Duodenal mucosa (tissue), 2 donors: ENCODE measurements around the gene INPP5D.

Experiments used
- H3K27ac ChIP-seq: one replicate; pipeline ENCODE4 v1.7.0; 2013; ENCODE audit warnings: low read depth, low read length
- H3K27me3 ChIP-seq, 2 donors: one replicate each; pipeline ENCODE4 v1.7.0; 2013; ENCODE audit warnings: low read length in 2 of 2, control low read depth in 1 of 2; ENCODE audit not compliant: insufficient read depth in 2 of 2, control insufficient read depth in 1 of 2
- H3K36me3 ChIP-seq, 2 donors: one replicate each; pipeline ENCODE4 v1.7.0; 2013; ENCODE audit warnings: low read length in 2 of 2, control low read depth in 1 of 2; ENCODE audit not compliant: insufficient read depth in 2 of 2, control insufficient read depth in 1 of 2
- H3K4me1 ChIP-seq, 2 donors: one replicate each; pipeline ENCODE4 v1.7.0; 2013; ENCODE audit warnings: low read length in 2 of 2, control low read depth in 1 of 2; ENCODE audit not compliant: insufficient read depth in 2 of 2, control insufficient read depth in 1 of 2
- H3K4me3 ChIP-seq, 2 donors: one replicate each; pipeline ENCODE4 v1.7.0; 2013; ENCODE audit warnings: low read length in 2 of 2, low read depth in 1 of 2
- H3K9ac ChIP-seq, 2 donors: one replicate each; pipeline ENCODE4 v1.7.0; 2013; ENCODE audit warnings: low read length in 2 of 2, low read depth in 1 of 2
- H3K9me3 ChIP-seq, 2 donors: one replicate each; pipeline ENCODE4 v1.7.0; 2013; ENCODE audit warnings: low read length in 2 of 2, control low read depth in 1 of 2; ENCODE audit not compliant: control insufficient read depth in 1 of 2

Gene INPP5D

GRCh38 chr2:233133239-233133638, 73.1 kb downstream of the INPP5D start:
- Histone ChIP-seq H3K4me1 (no peaks in the 10 kb centered on the region), H3K27me3 (no peaks in the 10 kb centered on the region), H3K9me3 (peaks cover 4% of the 10 kb centered on the region in 2 donors), H3K36me3 (peaks cover 0 to 17% of the 10 kb centered on the region in 2 donors), H3K4me3 (no peak overlapping the region), H3K27ac (no peak overlapping the region), H3K9ac (no peak overlapping the region)

GRCh38 chr2:233135421-233135820, 75.3 kb downstream of the INPP5D start:
- no peaks in the 10 kb centered on the region for H3K4me1 ChIP-seq
- no peak overlapping the region for H3K4me3 ChIP-seq
- H3K27ac ChIP-seq, result no peak overlapping the region
- H3K36me3 ChIP-seq, result peaks cover 0 to 22% of the 10 kb centered on the region in 2 donors
- H3K9me3 ChIP-seq, result peaks cover 4% of the 10 kb centered on the region in 2 donors
- H3K27me3 ChIP-seq, result no peaks in the 10 kb centered on the region
- H3K9ac ChIP-seq, result no peak overlapping the region

GRCh38 chr2:233137040-233137439, 76.9 kb downstream of the INPP5D start:
- Histone ChIP-seq H3K4me1 (no peaks in the 10 kb centered on the region), H3K9ac (no peak overlapping the region), H3K4me3 (no peak overlapping the region), H3K9me3 (peaks cover 4% of the 10 kb centered on the region in 2 donors), H3K27me3 (no peaks in the 10 kb centered on the region), H3K36me3 (peaks cover 0 to 22% of the 10 kb centered on the region in 2 donors), H3K27ac (no peak overlapping the region)

- Histone ChIP-seq H3K9ac (no peak overlapping the region), H3K9me3 (peaks cover 4% of the 10 kb centered on the region in 2 donors), H3K27me3 (no peaks in the 10 kb centered on the region), H3K36me3 (peaks cover 0 to 4% of the 10 kb centered on the region in 2 donors), H3K4me1 (no peaks in the 10 kb centered on the region), H3K27ac (no peak overlapping the region), H3K4me3 (no peak overlapping the region)
Measured at GRCh38 chr2:233140077-233140585, 80.0 kb downstream of the INPP5D start.

- Histone ChIP-seq H3K27me3 (no peaks in the 10 kb centered on the region), H3K27ac (no peak overlapping the region), H3K4me1 (no peaks in the 10 kb centered on the region), H3K9me3 (no peaks in the 10 kb centered on the region), H3K9ac (no peak overlapping the region), H3K36me3 (peaks cover 0 to 8% of the 10 kb centered on the region in 2 donors), H3K4me3 (no peak overlapping the region)
Measured at GRCh38 chr2:233140978-233141377, 80.8 kb downstream of the INPP5D start.

- no peaks in the 10 kb centered on the region for H3K9me3 ChIP-seq
- H3K9ac ChIP-seq, result no peak overlapping the region
- peaks cover 0 to 17% of the 10 kb centered on the region in 2 donors for H3K36me3 ChIP-seq
- H3K27me3 ChIP-seq, result no peaks in the 10 kb centered on the region
- no peak overlapping the region for H3K4me3 ChIP-seq
- H3K4me1 ChIP-seq, result no peaks in the 10 kb centered on the region
- no peak overlapping the region for H3K27ac ChIP-seq
Measured at GRCh38 chr2:233141901-233142300, 81.8 kb downstream of the INPP5D start.

GRCh38 chr2:233142355-233142897, 82.3 kb downstream of the INPP5D start:
- H3K9me3 ChIP-seq, result no peaks in the 10 kb centered on the region
- no peak overlapping the region for H3K27ac ChIP-seq
- H3K9ac ChIP-seq, result no peak overlapping the region
- H3K4me3 ChIP-seq, result no peak overlapping the region
- peaks cover 0 to 20% of the 10 kb centered on the region in 2 donors for H3K36me3 ChIP-seq
- H3K27me3 ChIP-seq, result no peaks in the 10 kb centered on the region
- no peaks in the 10 kb centered on the region for H3K4me1 ChIP-seq

GRCh38 chr2:233143700-233144331, 83.7 kb downstream of the INPP5D start:
- no peak overlapping the region for H3K27ac ChIP-seq
- H3K4me3 ChIP-seq, result no peak overlapping the region
- peaks cover 0 to 30% of the 10 kb centered on the region in 2 donors for H3K36me3 ChIP-seq
- no peaks in the 10 kb centered on the region for H3K9me3 ChIP-seq
- no peaks in the 10 kb centered on the region for H3K4me1 ChIP-seq
- H3K9ac ChIP-seq, result no peak overlapping the region
- H3K27me3 ChIP-seq, result no peaks in the 10 kb centered on the region

GRCh38 chr2:233145726-233146125, 85.6 kb downstream of the INPP5D start:
- Histone ChIP-seq H3K9me3 (no peaks in the 10 kb centered on the region), H3K4me1 (no peaks in the 10 kb centered on the region), H3K4me3 (no peak overlapping the region), H3K9ac (no peak overlapping the region), H3K27me3 (no peaks in the 10 kb centered on the region), H3K36me3 (peaks cover 0 to 37% of the 10 kb centered on the region in 2 donors), H3K27ac (no peak overlapping the region)

GRCh38 chr2:233146194-233146593, 86.1 kb downstream of the INPP5D start:
- Histone ChIP-seq H3K4me1 (no peaks in the 10 kb centered on the region), H3K9ac (no peak overlapping the region), H3K27ac (no peak overlapping the region), H3K4me3 (no peak overlapping the region), H3K9me3 (no peaks in the 10 kb centered on the region), H3K27me3 (no peaks in the 10 kb centered on the region), H3K36me3 (peaks cover 0 to 41% of the 10 kb centered on the region in 2 donors)
